GM21447 (cell line): ENCODE measurements around the gene MTLN.
"Not testable (repeated sequence)": the region's sequence is repeated elsewhere in the genome, so short reads cannot be mapped to it uniquely, and the experiment has no call there.

Source experiments
- ATAC-seq: cut with Tn5 transposase; IDR thresholded peaks from one replicate; pipeline ENCODE4 v1.9.1; 2021; ENCODE audit not compliant: unreplicated experiment

MTLN gene

GRCh38 chr2:110204408-110205385 is 7.7 kb downstream of the MTLN start, which contains the start of gene NPHP1:
Gene NPHP1 (minus strand): TSS chr2:110205013. CDS start chr2:110204968, 45 bp downstream.
- ATAC-seq: peak; percentile 95

- no peak for ATAC-seq
These were observed 14.3 kb downstream of the MTLN start for GRCh38 chr2:110198016-110198415.

GRCh38 chr2:110197452-110197851 is 14.9 kb downstream of the MTLN start:
- ATAC-seq: no peak

GRCh38 chr2:110190169-110190568 is 22.2 kb downstream of the MTLN start:
- ATAC-seq: not testable (repeated sequence)

- no peak for ATAC-seq
These were observed 29.9 kb downstream of the MTLN start for GRCh38 chr2:110182449-110182848.

- ATAC-seq: no peak
These were observed 32.3 kb downstream of the MTLN start for GRCh38 chr2:110180036-110180435.

- no peak for ATAC-seq
These were observed 38.8 kb downstream of the MTLN start for GRCh38 chr2:110173523-110173922.

- no peak for ATAC-seq
These were observed 39.8 kb downstream of the MTLN start for GRCh38 chr2:110172506-110172905.

GRCh38 chr2:110170102-110170501 is 42.2 kb downstream of the MTLN start:
- no peak for ATAC-seq

GRCh38 chr2:110167326-110168000 is 44.9 kb downstream of the MTLN start:
- ATAC-seq: no peak

- ATAC-seq: no peak
These were observed 46.1 kb downstream of the MTLN start for GRCh38 chr2:110166266-110166665.
